Prostate gland (tissue), 2 donors: ENCODE measurements around the gene RPL9.

Experiments used
- CTCF ChIP-seq, 4 experiments: fragments of 200-600 bp in 2 of 4; fragments of 450-650 bp in 2 of 4; sonication (generic) in 2 of 4; IDR thresholded peaks; 1 replicate in 3 of 4; 2 replicates in 1 of 4; pipeline ENCODE4 v1.5.1; 2016 to 2019; ENCODE audit warnings: antibody characterized with exemption in 4 of 4, mild to moderate bottlenecking in 2 of 4, moderate library complexity in 2 of 4
- POLR2AphosphoS5 ChIP-seq: sonication (generic); formaldehyde crosslinking; IDR thresholded peaks from one replicate; pipeline ENCODE4 v1.6.1; 2017; ENCODE audit warnings: antibody characterized with exemption

- TF ChIP-seq POLR2AphosphoS5: no peak
- no peak for TF ChIP-seq CTCF (IDR thresholded peaks at IDR 0.05)
Measured at GRCh38 chr4:39446483-39446841, 12.3 kb downstream of the RPL9 start.
